Uterus (tissue), 2 donors: ENCODE results near the gene IL22RA1.

ENCODE experiments used
- POLR2A ChIP-seq, 2 donors: fragments of 450-650 bp; IDR thresholded peaks; one replicate each; pipeline ENCODE4 v1.6.1; 2016; ENCODE audit warnings: antibody characterized with exemption in 2 of 2, mild to moderate bottlenecking in 1 of 2, moderate library complexity in 1 of 2
- TF ChIP-seq, protein P1 (sequence below), 4 experiments: fragments of 200-600 bp in 2 of 4; fragments of 450-650 bp in 2 of 4; sonication (generic) in 2 of 4; IDR thresholded peaks; one replicate each; pipeline ENCODE4 v1.5.1; 2016 to 2019; ENCODE audit warnings: antibody characterized with exemption in 4 of 4, mild to moderate bottlenecking in 2 of 4, moderate library complexity in 1 of 4

- TF ChIP-seq, protein P1, sequence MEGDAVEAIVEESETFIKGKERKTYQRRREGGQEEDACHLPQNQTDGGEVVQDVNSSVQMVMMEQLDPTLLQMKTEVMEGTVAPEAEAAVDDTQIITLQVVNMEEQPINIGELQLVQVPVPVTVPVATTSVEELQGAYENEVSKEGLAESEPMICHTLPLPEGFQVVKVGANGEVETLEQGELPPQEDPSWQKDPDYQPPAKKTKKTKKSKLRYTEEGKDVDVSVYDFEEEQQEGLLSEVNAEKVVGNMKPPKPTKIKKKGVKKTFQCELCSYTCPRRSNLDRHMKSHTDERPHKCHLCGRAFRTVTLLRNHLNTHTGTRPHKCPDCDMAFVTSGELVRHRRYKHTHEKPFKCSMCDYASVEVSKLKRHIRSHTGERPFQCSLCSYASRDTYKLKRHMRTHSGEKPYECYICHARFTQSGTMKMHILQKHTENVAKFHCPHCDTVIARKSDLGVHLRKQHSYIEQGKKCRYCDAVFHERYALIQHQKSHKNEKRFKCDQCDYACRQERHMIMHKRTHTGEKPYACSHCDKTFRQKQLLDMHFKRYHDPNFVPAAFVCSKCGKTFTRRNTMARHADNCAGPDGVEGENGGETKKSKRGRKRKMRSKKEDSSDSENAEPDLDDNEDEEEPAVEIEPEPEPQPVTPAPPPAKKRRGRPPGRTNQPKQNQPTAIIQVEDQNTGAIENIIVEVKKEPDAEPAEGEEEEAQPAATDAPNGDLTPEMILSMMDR (IDR thresholded peaks at IDR 0.05): no peak
- no peak for TF ChIP-seq POLR2A (IDR thresholded peaks at IDR 0.05)
Measured at GRCh38 chr1:24186031-24186710, 43.2 kb upstream of the IL22RA1 start.
